NB4 (cell line): ENCODE measurements around the gene LGALS1.

Experiments
- CTCF ChIP-seq: IDR thresholded peaks from one replicate; pipeline ENCODE4 v1.5.1; 2012; ENCODE audit warnings: low read depth, low read length
- MAX ChIP-seq: IDR thresholded peaks from 2 replicates; pipeline ENCODE4 v1.6.1; 2011; ENCODE audit warnings: low read depth, low read length
- MYC ChIP-seq: IDR thresholded peaks from 2 replicates; pipeline ENCODE4 v1.6.1; 2011; ENCODE audit warnings: low read depth, low read length
- POLR2A ChIP-seq: IDR thresholded peaks from 2 replicates; pipeline ENCODE4 v1.6.1; 2011; ENCODE audit warnings: mild to moderate bottlenecking; ENCODE audit not compliant: insufficient read length; ENCODE audit errors: extremely low read depth

- TF ChIP-seq CTCF (no peak), POLR2A (no peak), MYC (no peak), MAX (no peak)
These were observed 35.5 kb upstream of the LGALS1 start for GRCh38 chr22:37639771-37640590.
